SK-N-SH treated with all-trans-retinoic acid at 6 μM for 48 hours (cell line): ENCODE data around the gene SFXN2.

Experiments used
- ATAC-seq: fragments of 200-7000 bp; cut with Tn5 transposase; 3 replicates; pipeline ENCODE4 v1.9.1; 2020; ENCODE audit warnings: mild to moderate bottlenecking, moderate library complexity
- BACH2 ChIP-seq: fragments of 250-450 bp; sonication (Bioruptor Pico); IDR thresholded peaks from 2 replicates; pipeline ENCODE4 v1.9.0; 2021; ENCODE audit warnings: mild to moderate bottlenecking, borderline replicate concordance
- CSDC2 ChIP-seq: fragments of 250-450 bp; sonication (Bioruptor Pico); IDR thresholded peaks from 2 replicates; pipeline ENCODE4 v1.5.0; 2020; ENCODE audit warnings: mild to moderate bottlenecking, moderate library complexity
- ESRRG ChIP-seq: fragments of 250-450 bp; sonication (Bioruptor Pico); IDR thresholded peaks from 2 replicates; pipeline ENCODE4 v1.6.1; 2021; ENCODE audit warnings: mild to moderate bottlenecking
- GLIS3 ChIP-seq: fragments of 250-450 bp; sonication (Bioruptor Pico); IDR thresholded peaks from 2 replicates; pipeline ENCODE4 v1.5.0; 2020; ENCODE audit warnings: mild to moderate bottlenecking, moderate library complexity
- ISL1 ChIP-seq: fragments of 250-450 bp; sonication (Bioruptor Pico); IDR thresholded peaks from 2 replicates; pipeline ENCODE4 v2.1.2; 2022; ENCODE audit warnings: mild to moderate bottlenecking, moderate library complexity
- PPARA ChIP-seq: fragments of 250-450 bp; sonication (Bioruptor Pico); IDR thresholded peaks from 2 replicates; pipeline ENCODE4 v1.5.0; 2020; ENCODE audit warnings: mild to moderate bottlenecking, borderline replicate concordance
- RARB ChIP-seq: fragments of 250-450 bp; sonication (Bioruptor Pico); IDR thresholded peaks from 2 replicates; pipeline ENCODE4 v1.8.0; 2021; ENCODE audit warnings: mild to moderate bottlenecking, moderate library complexity
- SNAI2 ChIP-seq: fragments of 250-450 bp; sonication (Bioruptor Pico); IDR thresholded peaks from 2 replicates; pipeline ENCODE4 v1.5.0; 2020; ENCODE audit warnings: mild to moderate bottlenecking, moderate library complexity
- TCF4 ChIP-seq: fragments of 250-450 bp; sonication (Bioruptor Pico); IDR thresholded peaks from 2 replicates; pipeline ENCODE4 v1.8.0; 2021; ENCODE audit warnings: mild to moderate bottlenecking, moderate library complexity, borderline replicate concordance
- TOX ChIP-seq: fragments of 250-450 bp; sonication (Bioruptor Pico); IDR thresholded peaks from 2 replicates; pipeline ENCODE4 v1.8.0; 2021; ENCODE audit warnings: mild to moderate bottlenecking, moderate library complexity, borderline replicate concordance
- ZC3H10 ChIP-seq: fragments of 250-450 bp; sonication (Bioruptor Pico); IDR thresholded peaks from 2 replicates; pipeline ENCODE4 v1.5.1; 2021; ENCODE audit warnings: mild to moderate bottlenecking, moderate library complexity
- ZFP3 ChIP-seq: fragments of 250-450 bp; sonication (Bioruptor Pico); IDR thresholded peaks from 2 replicates; pipeline ENCODE4 v1.5.0; 2020; ENCODE audit warnings: mild to moderate bottlenecking, moderate library complexity
- ZFP30 ChIP-seq: fragments of 450-650 bp; formaldehyde crosslinking; IDR thresholded peaks from 2 replicates; pipeline ENCODE4 v1.5.0; 2022; ENCODE audit warnings: mild to moderate bottlenecking, moderate library complexity
- ZNF565 ChIP-seq: fragments of 450-650 bp; formaldehyde crosslinking; conservative IDR thresholded peaks from 2 replicates; pipeline ENCODE4 v1.5.0; 2020; ENCODE audit warnings: low read depth, mild to moderate bottlenecking, moderate library complexity
- ZNF70 ChIP-seq: fragments of 450-650 bp; formaldehyde crosslinking; IDR thresholded peaks from 2 replicates; pipeline ENCODE4 v1.5.0; 2020; ENCODE audit warnings: mild to moderate bottlenecking, moderate library complexity
- ZNF8 ChIP-seq: fragments of 450-650 bp; formaldehyde crosslinking; IDR thresholded peaks from 2 replicates; pipeline ENCODE4 v1.5.0; 2020; ENCODE audit warnings: mild to moderate bottlenecking, moderate library complexity
- TF ChIP-seq, protein P1 (sequence below): fragments of 250-450 bp; sonication (Bioruptor Pico); IDR thresholded peaks from 2 replicates; pipeline ENCODE4 v1.8.0; 2021; ENCODE audit warnings: low read depth, mild to moderate bottlenecking, moderate library complexity, borderline replicate concordance
- TF ChIP-seq, protein P2 (sequence below): fragments of 250-450 bp; sonication (Bioruptor Pico); IDR thresholded peaks from 2 replicates; pipeline ENCODE4 v1.5.1; 2021; ENCODE audit warnings: mild to moderate bottlenecking, moderate library complexity
- TF ChIP-seq, protein P3 (sequence below): fragments of 250-450 bp; sonication (Bioruptor Pico); IDR thresholded peaks from 2 replicates; pipeline ENCODE4 v1.5.1; 2020; ENCODE audit warnings: low read depth, mild to moderate bottlenecking, moderate library complexity
- TF ChIP-seq, protein P4 (sequence below): fragments of 250-450 bp; sonication (Bioruptor Pico); IDR thresholded peaks from 2 replicates; pipeline ENCODE4 v1.8.0; 2020; ENCODE audit warnings: mild to moderate bottlenecking, moderate library complexity, borderline replicate concordance

Gene SFXN2

DNA sequence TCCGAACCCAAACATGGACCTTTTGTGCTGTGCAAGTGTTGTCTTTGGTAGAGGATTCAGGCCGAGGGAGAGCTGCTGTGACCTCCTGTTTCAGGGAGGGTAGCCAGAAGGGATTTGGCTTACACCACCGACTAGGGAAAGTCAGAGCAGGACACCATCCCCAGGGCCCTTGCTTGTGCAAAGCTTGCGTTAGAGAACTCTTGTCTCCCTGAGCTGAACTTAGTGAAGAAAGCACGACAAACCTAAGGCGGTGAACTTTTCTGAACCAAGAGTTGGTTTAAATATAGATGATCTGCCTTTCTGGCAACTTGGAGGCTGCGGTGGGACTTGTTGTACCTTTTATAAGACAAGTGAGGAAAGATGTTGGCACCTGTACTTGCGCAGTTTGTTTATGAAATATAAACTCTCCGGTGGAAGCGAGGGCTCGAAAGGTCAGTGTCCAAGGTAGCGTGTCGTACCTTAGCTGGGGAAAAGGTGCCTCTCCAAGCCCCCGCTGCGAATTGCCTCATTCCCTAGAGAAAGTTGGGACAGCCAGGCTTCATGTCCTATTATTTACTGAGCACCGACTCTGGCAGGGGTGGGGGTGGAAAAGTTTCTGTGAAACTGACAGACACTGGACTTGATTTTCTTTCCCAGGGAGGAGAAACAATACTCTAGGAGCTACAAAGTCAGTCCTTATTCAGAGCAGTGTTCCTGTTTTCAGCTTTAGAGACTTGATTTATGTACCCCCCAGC, 60.9 kb downstream of the SFXN2 start:
- ATAC-seq: peak; percentile 4

GRCh38 chr10:102775935-102776669, 61.7 kb downstream of the SFXN2 start:
- peak; percentile 76 for ATAC-seq

More for the DNA sequence above, 60.9 kb downstream of the SFXN2 start:
- TF ChIP-seq RARB (CRISPR knock-in tag): no peak
- no peak for TF ChIP-seq ZNF70
- TF ChIP-seq ZNF565 (CRISPR knock-in tag): no peak
- TF ChIP-seq BACH2: no peak
- TF ChIP-seq TOX: no peak
- TF ChIP-seq, protein P1, sequence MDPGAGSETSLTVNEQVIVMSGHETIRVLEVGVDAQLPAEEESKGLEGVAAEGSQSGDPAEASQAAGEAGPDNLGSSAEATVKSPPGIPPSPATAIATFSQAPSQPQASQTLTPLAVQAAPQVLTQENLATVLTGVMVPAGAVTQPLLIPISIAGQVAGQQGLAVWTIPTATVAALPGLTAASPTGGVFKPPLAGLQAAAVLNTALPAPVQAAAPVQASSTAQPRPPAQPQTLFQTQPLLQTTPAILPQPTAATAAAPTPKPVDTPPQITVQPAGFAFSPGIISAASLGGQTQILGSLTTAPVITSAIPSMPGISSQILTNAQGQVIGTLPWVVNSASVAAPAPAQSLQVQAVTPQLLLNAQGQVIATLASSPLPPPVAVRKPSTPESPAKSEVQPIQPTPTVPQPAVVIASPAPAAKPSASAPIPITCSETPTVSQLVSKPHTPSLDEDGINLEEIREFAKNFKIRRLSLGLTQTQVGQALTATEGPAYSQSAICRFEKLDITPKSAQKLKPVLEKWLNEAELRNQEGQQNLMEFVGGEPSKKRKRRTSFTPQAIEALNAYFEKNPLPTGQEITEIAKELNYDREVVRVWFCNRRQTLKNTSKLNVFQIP (CRISPR knock-in tag): no peak
- no peak for TF ChIP-seq ZFP3
- no peak for TF ChIP-seq ESRRG (CRISPR knock-in tag)
- TF ChIP-seq CSDC2 (CRISPR knock-in tag): no peak
- TF ChIP-seq, protein P2, sequence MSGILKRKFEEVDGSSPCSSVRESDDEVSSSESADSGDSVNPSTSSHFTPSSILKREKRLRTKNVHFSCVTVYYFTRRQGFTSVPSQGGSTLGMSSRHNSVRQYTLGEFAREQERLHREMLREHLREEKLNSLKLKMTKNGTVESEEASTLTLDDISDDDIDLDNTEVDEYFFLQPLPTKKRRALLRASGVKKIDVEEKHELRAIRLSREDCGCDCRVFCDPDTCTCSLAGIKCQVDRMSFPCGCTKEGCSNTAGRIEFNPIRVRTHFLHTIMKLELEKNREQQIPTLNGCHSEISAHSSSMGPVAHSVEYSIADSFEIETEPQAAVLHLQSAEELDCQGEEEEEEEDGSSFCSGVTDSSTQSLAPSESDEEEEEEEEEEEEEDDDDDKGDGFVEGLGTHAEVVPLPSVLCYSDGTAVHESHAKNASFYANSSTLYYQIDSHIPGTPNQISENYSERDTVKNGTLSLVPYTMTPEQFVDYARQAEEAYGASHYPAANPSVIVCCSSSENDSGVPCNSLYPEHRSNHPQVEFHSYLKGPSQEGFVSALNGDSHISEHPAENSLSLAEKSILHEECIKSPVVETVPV: no peak
- no peak for TF ChIP-seq GLIS3
- TF ChIP-seq TCF4 (CRISPR knock-in tag): no peak
- no peak for TF ChIP-seq ZFP30 (CRISPR knock-in tag)

DNA sequence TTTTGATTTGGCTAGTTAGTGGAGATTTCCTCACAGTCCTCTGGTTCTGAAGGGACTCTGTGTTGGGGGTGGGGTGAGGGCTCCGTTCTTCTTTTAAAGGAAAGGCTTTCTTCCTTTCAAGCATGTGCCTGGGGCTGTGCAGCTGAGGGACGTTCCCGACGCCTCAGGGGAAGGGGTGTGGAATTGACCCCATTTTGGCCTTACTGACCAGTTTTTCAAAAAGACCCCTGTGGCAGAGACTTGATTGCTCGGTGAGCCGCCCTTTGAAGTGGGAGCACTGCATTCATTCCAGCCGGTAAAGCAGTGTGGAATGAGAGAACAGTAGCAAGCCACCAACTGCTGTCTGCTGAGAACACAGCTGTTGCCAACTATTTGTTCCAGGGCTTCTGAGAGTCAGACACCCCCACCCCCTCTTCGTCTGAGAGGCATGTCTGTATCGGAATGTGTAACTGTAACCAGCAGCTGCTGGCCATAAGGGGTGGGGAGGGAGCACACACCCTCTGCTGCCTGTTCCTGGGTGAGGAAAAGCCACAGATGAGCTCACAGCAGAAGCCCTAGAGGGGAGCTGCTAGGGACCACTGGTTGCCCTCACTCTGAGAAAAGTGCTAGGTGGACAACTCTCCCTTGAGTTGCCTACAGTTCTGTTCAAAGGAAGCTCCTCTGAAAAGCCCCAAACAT, 62.5 kb downstream of the SFXN2 start:
- TF ChIP-seq RARB (CRISPR knock-in tag) (no peak), ISL1 (peak; percentile 18; the same call in 1 of the 2 replicates), TCF4 (CRISPR knock-in tag) (0 out of 2 replicates have a peak, but pooled peaks have one; percentile 53), GLIS3 (no peak)
- peak; percentile 92 for ATAC-seq

More at GRCh38 chr10:102775935-102776669, 61.7 kb downstream of the SFXN2 start:
- no peak; the same call in 1 of the 2 replicates for TF ChIP-seq ISL1
- TF ChIP-seq ZFP30 (CRISPR knock-in tag): no peak
- no peak for TF ChIP-seq SNAI2 (CRISPR knock-in tag)
- TF ChIP-seq PPARA: no peak
- TF ChIP-seq CSDC2 (CRISPR knock-in tag): no peak
- TF ChIP-seq TCF4 (CRISPR knock-in tag): no peak
- TF ChIP-seq ZC3H10 (CRISPR knock-in tag): no peak
- TF ChIP-seq ZNF565 (CRISPR knock-in tag): no peak
- no peak for TF ChIP-seq GLIS3
- TF ChIP-seq RARB (CRISPR knock-in tag): no peak
- TF ChIP-seq TOX: no peak
- TF ChIP-seq ESRRG (CRISPR knock-in tag): no peak

- TF ChIP-seq, protein P3, sequence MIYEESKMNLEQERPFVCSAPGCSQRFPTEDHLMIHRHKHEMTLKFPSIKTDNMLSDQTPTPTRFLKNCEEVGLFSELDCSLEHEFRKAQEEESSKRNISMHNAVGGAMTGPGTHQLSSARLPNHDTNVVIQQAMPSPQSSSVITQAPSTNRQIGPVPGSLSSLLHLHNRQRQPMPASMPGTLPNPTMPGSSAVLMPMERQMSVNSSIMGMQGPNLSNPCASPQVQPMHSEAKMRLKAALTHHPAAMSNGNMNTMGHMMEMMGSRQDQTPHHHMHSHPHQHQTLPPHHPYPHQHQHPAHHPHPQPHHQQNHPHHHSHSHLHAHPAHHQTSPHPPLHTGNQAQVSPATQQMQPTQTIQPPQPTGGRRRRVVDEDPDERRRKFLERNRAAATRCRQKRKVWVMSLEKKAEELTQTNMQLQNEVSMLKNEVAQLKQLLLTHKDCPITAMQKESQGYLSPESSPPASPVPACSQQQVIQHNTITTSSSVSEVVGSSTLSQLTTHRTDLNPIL (CRISPR knock-in tag): no peak
- TF ChIP-seq, protein P4, sequence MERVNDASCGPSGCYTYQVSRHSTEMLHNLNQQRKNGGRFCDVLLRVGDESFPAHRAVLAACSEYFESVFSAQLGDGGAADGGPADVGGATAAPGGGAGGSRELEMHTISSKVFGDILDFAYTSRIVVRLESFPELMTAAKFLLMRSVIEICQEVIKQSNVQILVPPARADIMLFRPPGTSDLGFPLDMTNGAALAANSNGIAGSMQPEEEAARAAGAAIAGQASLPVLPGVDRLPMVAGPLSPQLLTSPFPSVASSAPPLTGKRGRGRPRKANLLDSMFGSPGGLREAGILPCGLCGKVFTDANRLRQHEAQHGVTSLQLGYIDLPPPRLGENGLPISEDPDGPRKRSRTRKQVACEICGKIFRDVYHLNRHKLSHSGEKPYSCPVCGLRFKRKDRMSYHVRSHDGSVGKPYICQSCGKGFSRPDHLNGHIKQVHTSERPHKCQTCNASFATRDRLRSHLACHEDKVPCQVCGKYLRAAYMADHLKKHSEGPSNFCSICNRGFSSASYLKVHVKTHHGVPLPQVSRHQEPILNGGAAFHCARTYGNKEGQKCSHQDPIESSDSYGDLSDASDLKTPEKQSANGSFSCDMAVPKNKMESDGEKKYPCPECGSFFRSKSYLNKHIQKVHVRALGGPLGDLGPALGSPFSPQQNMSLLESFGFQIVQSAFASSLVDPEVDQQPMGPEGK (CRISPR knock-in tag): no peak
- TF ChIP-seq ZNF8 (CRISPR knock-in tag): no peak
- TF ChIP-seq ZFP3: no peak
- TF ChIP-seq, protein P1 (CRISPR knock-in tag): no peak
- no peak for TF ChIP-seq ISL1
- no peak for TF ChIP-seq SNAI2 (CRISPR knock-in tag)
- no peak for ATAC-seq
These were observed 63.4 kb downstream of the SFXN2 start for GRCh38 chr10:102777711-102778453.
